Breast epithelium (tissue), 3 donors: ENCODE results near the gene CDK18.

Experiments
- CTCF ChIP-seq, 3 donors: fragments of 450-650 bp; IDR thresholded peaks; one replicate each; pipeline ENCODE4 v1.5.1; 2016 to 2017; ENCODE audit warnings: antibody characterized with exemption in 3 of 3, mild to moderate bottlenecking in 3 of 3, moderate library complexity in 3 of 3
- POLR2AphosphoS5 ChIP-seq, 3 donors: sonication (generic); formaldehyde crosslinking; IDR thresholded peaks; one replicate each; pipeline ENCODE4 v1.6.1; 2017; ENCODE audit warnings: antibody characterized with exemption in 3 of 3

GRCh38 chr1:205508227-205508714 lies 3.8 kb downstream of the CDK18 start:
- TF ChIP-seq CTCF (IDR thresholded peaks at IDR 0.05) (no peak), POLR2AphosphoS5 (IDR thresholded peaks at IDR 0.05) (no peak)
